ENCODE measurements around the gene FAM50A. TPM values are rescaled to one million over a fixed set of nuclear protein-coding genes. Genes with fewer than 3 reads are reported as not detected.
"Not testable (repeated sequence)": the region's sequence is repeated elsewhere in the genome, so short reads cannot be mapped to it uniquely, and the experiment has no call there.

FAM50A gene
- total RNA-seq, 6 donors from 2014 or later, result 59.0 to 144 (median 72.7) TPM

- ATAC-seq (ENCODE audit: low FRiP score in 2 of 2), result no peak
- 75 to 78% methylated on average over 6 of the region's 6 CpGs for WGBS, 2 donors
Measured at GRCh38 chrX:154495472-154495922, 51.6 kb downstream of the FAM50A start.

GRCh38 chrX:154496591-154497137 is 52.7 kb downstream of the FAM50A start:
- WGBS, 2 donors, result 69 to 78% methylated on average over 4 of the region's 4 CpGs
- ATAC-seq (ENCODE audit: low FRiP score in 2 of 2), result not testable (repeated sequence)

More at GRCh38 chrX:154495472-154495922, 51.6 kb downstream of the FAM50A start:
- H3K36me3 ChIP-seq, result no peaks in the 10 kb centered on the region
- DNase-seq, result no peak
- H3K27me3 ChIP-seq, result no peaks in the 10 kb centered on the region
- H3K27ac ChIP-seq, result no peak overlapping the region
- H3K4me3 ChIP-seq, result no peak overlapping the region
- peaks cover 0 to 7% (median 0%) of the 10 kb centered on the region in 4 donors for H3K4me1 ChIP-seq
- H3K9me3 ChIP-seq, result no peaks in the 10 kb centered on the region
- no peak for TF ChIP-seq POLR2AphosphoS5 (IDR thresholded peaks at IDR 0.05)
- no peak for TF ChIP-seq POLR2A (IDR thresholded peaks at IDR 0.05)
- TF ChIP-seq EP300 (IDR thresholded peaks at IDR 0.05), result no peak
- TF ChIP-seq CTCF (IDR thresholded peaks at IDR 0.05), result no peak

More at GRCh38 chrX:154496591-154497137, 52.7 kb downstream of the FAM50A start:
- not testable (repeated sequence) for H3K4me1 ChIP-seq, H3K4me3 ChIP-seq, H3K27ac ChIP-seq, H3K36me3 ChIP-seq, H3K9me3 ChIP-seq, DNase-seq, H3K27me3 ChIP-seq

Small RNA genes within 50 kb of the gene (small RNA-seq; reads per million reads assigned to genes)
- 0 to 1.0 (median 0.23) reads per million in 4 donors for gene MIR6858
- gene RN7SL697P, result 0 reads per million in 4 donors
- gene SNORA70, result 0 reads per million in 4 donors

Other genes starting within 250 kb of the FAM50A start
- gene OPN1MW2, start 224.4 kb upstream of the FAM50A start, total RNA-seq, result not detected
- not detected for gene OPN1MW3, start 186.6 kb upstream of the FAM50A start, total RNA-seq
- gene TEX28, start 149.0 kb upstream of the FAM50A start, total RNA-seq, result not detected
- 1 to 10 TPM in 1 of 6 donors, under 1 TPM in 2, not detected in 3; 0.20 to 1.2 (median 0.24) TPM for gene TKTL1, start 148.3 kb upstream of the FAM50A start, total RNA-seq
- gene FLNA, start 69.5 kb upstream of the FAM50A start, total RNA-seq, result 1,000 to 10,000 TPM in 5 of 6 donors, 100 to 1,000 TPM in 1; 800 to 1,760 (median 1,298) TPM
- 10 to 100 TPM; 42.3 to 60.8 (median 53.6) TPM for gene EMD, start 64.8 kb upstream of the FAM50A start, total RNA-seq
- 1,000 to 10,000 TPM; 1,246 to 5,225 (median 2,943) TPM for gene RPL10, start 45.8 kb upstream of the FAM50A start, total RNA-seq
- gene DNASE1L1, start 34.9 kb upstream of the FAM50A start, total RNA-seq, result 10 to 100 TPM; 18.9 to 55.5 (median 48.2) TPM
- gene TAFAZZIN, start 32.6 kb upstream of the FAM50A start, total RNA-seq, result 100 to 1,000 TPM in 2 of 6 donors, 10 to 100 TPM in 4; 39.1 to 228 (median 49.9) TPM
- gene ATP6AP1, start 15.5 kb upstream of the FAM50A start, total RNA-seq, result 100 to 1,000 TPM in 4 of 6 donors, 10 to 100 TPM in 2; 70.3 to 183 (median 108) TPM
- 100 to 1,000 TPM in 2 of 6 donors, 10 to 100 TPM in 4; 81.2 to 237 (median 96.0) TPM for gene GDI1, start 7.0 kb upstream of the FAM50A start, total RNA-seq
- gene PLXNA3, start 14.1 kb downstream of the FAM50A start, total RNA-seq, result 100 to 1,000 TPM in 1 of 6 donors, 10 to 100 TPM in 4, 1 to 10 TPM in 1; 7.9 to 195 (median 36.3) TPM
- 10 to 100 TPM; 16.6 to 25.4 (median 20.2) TPM for gene LAGE3, start 35.1 kb downstream of the FAM50A start, total RNA-seq
- gene UBL4A, start 42.5 kb downstream of the FAM50A start, total RNA-seq, result 10 to 100 TPM; 13.6 to 52.2 (median 43.8) TPM
- 10 to 100 TPM; 16.8 to 33.4 (median 28.7) TPM for gene SLC10A3, start 46.5 kb downstream of the FAM50A start, total RNA-seq
- 10 to 100 TPM; 41.0 to 67.1 (median 49.3) TPM for gene FAM3A, start 72.1 kb downstream of the FAM50A start, total RNA-seq
- gene G6PD, start 102.7 kb downstream of the FAM50A start, total RNA-seq, result 100 to 1,000 TPM in 2 of 6 donors, 10 to 100 TPM in 4; 50.4 to 112 (median 81.7) TPM
- 10 to 100 TPM; 11.1 to 46.3 (median 39.7) TPM for gene IKBKG, start 103.5 kb downstream of the FAM50A start, total RNA-seq
- not detected for gene CTAG1A, start 141.0 kb downstream of the FAM50A start, total RNA-seq
- gene CTAG1B, start 175.1 kb downstream of the FAM50A start, total RNA-seq, result not detected
- gene CTAG2, start 209.4 kb downstream of the FAM50A start, total RNA-seq, result not detected

Data from upper lobe of left lung (tissue), 6 donors.